Neural crest cell (in vitro differentiated cells): ENCODE measurements around the gene ETV4. TPM values are rescaled to one million over a fixed set of nuclear protein-coding genes. Genes with fewer than 3 reads are reported as not detected.

Experiments used
- DNase-seq: peaks from one replicate; pipeline ENCODE4 v3.0.0; 2021; ENCODE audit warnings: low read depth, mixed read lengths, low spot score
- H3K27ac Mint-ChIP-seq: one replicate; pipeline ENCODE4 v1.8.0; 2021; ENCODE audit warnings: mild to moderate bottlenecking, mixed read lengths; ENCODE audit not compliant: unreplicated experiment
- H3K27me3 Mint-ChIP-seq: 2 replicates; pipeline ENCODE4 v1.8.0; 2021; ENCODE audit warnings: low read depth, mild to moderate bottlenecking, mixed read lengths
- H3K36me3 Mint-ChIP-seq: 2 replicates; pipeline ENCODE4 v1.8.0; 2021; ENCODE audit warnings: low read depth, mild to moderate bottlenecking, mixed read lengths
- H3K4me1 Mint-ChIP-seq: 2 replicates; pipeline ENCODE4 v1.8.0; 2021; ENCODE audit warnings: mixed read lengths
- H3K4me3 Mint-ChIP-seq: one replicate; pipeline ENCODE4 v1.8.0; 2021; ENCODE audit warnings: mild to moderate bottlenecking, mixed read lengths
- H3K9me3 Mint-ChIP-seq: 2 replicates; pipeline ENCODE4 v1.8.0; 2021; ENCODE audit warnings: mixed read lengths
- CTCF ChIP-seq: fragments of 200-600 bp; sonication (generic); conservative IDR thresholded peaks from 2 replicates; pipeline ENCODE4 v1.5.0; 2021; ENCODE audit warnings: antibody characterized with exemption, mild to moderate bottlenecking
- total RNA-seq: library from RNA; stranded (reverse); gene quantifications from 2 replicates; pipeline ENCODE4 v1.2.1, GENCODE V29; 2021

Gene ETV4
- total RNA-seq, 1 donor from 2014 or later, result 59.6 TPM

GRCh38 chr17:43588121-43588520 lies 42.0 kb upstream of the ETV4 start:
- TF ChIP-seq CTCF, result no peak
- no peak overlapping the region for H3K4me3 Mint-ChIP-seq
- no peaks in the 10 kb centered on the region for H3K27me3 Mint-ChIP-seq
- no peaks in the 10 kb centered on the region for H3K36me3 Mint-ChIP-seq
- peaks cover 23% of the 10 kb centered on the region for H3K4me1 Mint-ChIP-seq
- H3K27ac Mint-ChIP-seq, result peak overlapping the region; percentile 61
- peaks cover 3% of the 10 kb centered on the region for H3K9me3 Mint-ChIP-seq
- DNase-seq, result no peak

GRCh38 chr17:43587647-43588046 lies 41.5 kb upstream of the ETV4 start:
- peaks cover 3% of the 10 kb centered on the region for H3K9me3 Mint-ChIP-seq
- TF ChIP-seq CTCF, result no peak

GRCh38 chr17:43584666-43585102 lies 38.5 kb upstream of the ETV4 start:
- DNase-seq, result no peak
- Mint-ChIP-seq H3K36me3 (no peaks in the 10 kb centered on the region), H3K27ac (no peak overlapping the region), H3K4me1 (peaks cover 22% of the 10 kb centered on the region), H3K4me3 (no peak overlapping the region), H3K9me3 (peaks cover 3% of the 10 kb centered on the region), H3K27me3 (no peaks in the 10 kb centered on the region)
- no peak for TF ChIP-seq CTCF

More at GRCh38 chr17:43587647-43588046, 41.5 kb upstream of the ETV4 start:
- peaks cover 22% of the 10 kb centered on the region for H3K4me1 Mint-ChIP-seq
- H3K27ac Mint-ChIP-seq, result no peak overlapping the region
- H3K27me3 Mint-ChIP-seq, result no peaks in the 10 kb centered on the region
- DNase-seq, result no peak
- no peak overlapping the region for H3K4me3 Mint-ChIP-seq
- H3K36me3 Mint-ChIP-seq, result no peaks in the 10 kb centered on the region

GRCh38 chr17:43583332-43583731 lies 37.2 kb upstream of the ETV4 start:
- Mint-ChIP-seq H3K27ac (no peak overlapping the region), H3K36me3 (no peaks in the 10 kb centered on the region), H3K4me1 (peaks cover 35% of the 10 kb centered on the region), H3K4me3 (no peak overlapping the region), H3K27me3 (no peaks in the 10 kb centered on the region), H3K9me3 (peaks cover 3% of the 10 kb centered on the region)
- no peak for TF ChIP-seq CTCF
- DNase-seq, result no peak

GRCh38 chr17:43581613-43582012 lies 35.5 kb upstream of the ETV4 start:
- Mint-ChIP-seq H3K4me1 (peaks cover 52% of the 10 kb centered on the region), H3K4me3 (no peak overlapping the region), H3K9me3 (no peaks in the 10 kb centered on the region), H3K27me3 (no peaks in the 10 kb centered on the region), H3K36me3 (no peaks in the 10 kb centered on the region), H3K27ac (no peak overlapping the region)
- no peak for TF ChIP-seq CTCF
- DNase-seq, result no peak

- Mint-ChIP-seq H3K4me1 (peaks cover 56% of the 10 kb centered on the region), H3K4me3 (no peak overlapping the region), H3K27me3 (no peaks in the 10 kb centered on the region), H3K36me3 (no peaks in the 10 kb centered on the region), H3K9me3 (no peaks in the 10 kb centered on the region), H3K27ac (peak overlapping the region; percentile 78)
- no peak for DNase-seq
- no peak for TF ChIP-seq CTCF
These were observed 35.0 kb upstream of the ETV4 start for GRCh38 chr17:43581130-43581529.
